ENCODE measurements around the gene CATSPERZ.

DNA sequence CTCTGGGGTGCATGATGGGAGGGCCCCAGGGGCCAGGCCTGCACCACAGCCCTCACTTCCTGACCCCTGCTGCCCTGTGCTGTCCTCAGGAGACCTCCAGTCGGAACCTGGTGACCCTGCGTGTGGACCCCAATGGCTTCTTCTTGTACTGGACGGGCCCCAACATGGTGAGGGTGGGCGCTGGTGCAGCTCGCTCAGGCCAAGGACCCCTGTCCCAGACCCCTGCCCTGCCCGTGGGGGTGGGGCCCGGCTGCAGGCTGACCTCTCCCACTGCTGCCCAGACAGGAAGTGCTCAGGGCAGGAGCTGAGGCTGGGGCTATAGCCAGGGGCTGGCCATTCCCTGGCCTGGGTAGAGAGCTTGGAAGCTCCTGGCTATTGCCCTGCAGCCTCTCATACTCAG, 45.8 kb upstream of the CATSPERZ start:
- TF ChIP-seq POLR2A (IDR thresholded peaks at IDR 0.05; ENCODE audit: extremely low read depth, insufficient read length) (no peak), MYC (IDR thresholded peaks at IDR 0.05; ENCODE audit: low read depth, low read length) (no peak)
- TF ChIP-seq, protein P1, sequence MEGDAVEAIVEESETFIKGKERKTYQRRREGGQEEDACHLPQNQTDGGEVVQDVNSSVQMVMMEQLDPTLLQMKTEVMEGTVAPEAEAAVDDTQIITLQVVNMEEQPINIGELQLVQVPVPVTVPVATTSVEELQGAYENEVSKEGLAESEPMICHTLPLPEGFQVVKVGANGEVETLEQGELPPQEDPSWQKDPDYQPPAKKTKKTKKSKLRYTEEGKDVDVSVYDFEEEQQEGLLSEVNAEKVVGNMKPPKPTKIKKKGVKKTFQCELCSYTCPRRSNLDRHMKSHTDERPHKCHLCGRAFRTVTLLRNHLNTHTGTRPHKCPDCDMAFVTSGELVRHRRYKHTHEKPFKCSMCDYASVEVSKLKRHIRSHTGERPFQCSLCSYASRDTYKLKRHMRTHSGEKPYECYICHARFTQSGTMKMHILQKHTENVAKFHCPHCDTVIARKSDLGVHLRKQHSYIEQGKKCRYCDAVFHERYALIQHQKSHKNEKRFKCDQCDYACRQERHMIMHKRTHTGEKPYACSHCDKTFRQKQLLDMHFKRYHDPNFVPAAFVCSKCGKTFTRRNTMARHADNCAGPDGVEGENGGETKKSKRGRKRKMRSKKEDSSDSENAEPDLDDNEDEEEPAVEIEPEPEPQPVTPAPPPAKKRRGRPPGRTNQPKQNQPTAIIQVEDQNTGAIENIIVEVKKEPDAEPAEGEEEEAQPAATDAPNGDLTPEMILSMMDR (IDR thresholded peaks at IDR 0.05; ENCODE audit: low read depth, low read length): no peak
- TF ChIP-seq, protein P2, sequence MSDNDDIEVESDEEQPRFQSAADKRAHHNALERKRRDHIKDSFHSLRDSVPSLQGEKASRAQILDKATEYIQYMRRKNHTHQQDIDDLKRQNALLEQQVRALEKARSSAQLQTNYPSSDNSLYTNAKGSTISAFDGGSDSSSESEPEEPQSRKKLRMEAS (IDR thresholded peaks at IDR 0.05; ENCODE audit: low read depth, low read length): no peak
